WTC11 (cell line): ENCODE data around the gene CDKN2AIP. TPM values are rescaled to one million over a fixed set of nuclear protein-coding genes. Genes with fewer than 3 reads are reported as not detected.

Source experiments
- ARID4B ChIP-seq: sonication (generic); formaldehyde crosslinking; IDR thresholded peaks from 2 replicates; pipeline ENCODE4 v1.8.0; 2023; ENCODE audit warnings: missing genetic modification reagents, mild to moderate bottlenecking, borderline replicate concordance
- ATF2 ChIP-seq: sonication (generic); formaldehyde crosslinking; IDR thresholded peaks from 2 replicates; pipeline ENCODE4 v1.8.1; 2022; ENCODE audit warnings: low read depth, missing genetic modification reagents, borderline replicate concordance
- CTCF ChIP-seq: fragments of 200-600 bp; IDR thresholded peaks from 2 replicates; pipeline ENCODE4 v1.8.0; 2022; ENCODE audit warnings: antibody characterized with exemption
- E2F4 ChIP-seq: sonication (generic); formaldehyde crosslinking; IDR thresholded peaks from 2 replicates; pipeline ENCODE4 v1.8.1; 2022; ENCODE audit warnings: low read depth, mild to moderate bottlenecking, moderate library complexity, missing genetic modification reagents, borderline replicate concordance
- E2F5 ChIP-seq: sonication (generic); formaldehyde crosslinking; IDR thresholded peaks from 2 replicates; pipeline ENCODE4 v1.8.1; 2022; ENCODE audit warnings: mild to moderate bottlenecking, moderate library complexity, missing genetic modification reagents
- ELF4 ChIP-seq: sonication (generic); formaldehyde crosslinking; IDR thresholded peaks from 2 replicates; pipeline ENCODE4 v1.8.1; 2022; ENCODE audit warnings: low read depth, mild to moderate bottlenecking, moderate library complexity, missing genetic modification reagents
- ESRRA ChIP-seq: sonication (generic); formaldehyde crosslinking; IDR thresholded peaks from 2 replicates; pipeline ENCODE4 v1.8.1; 2022; ENCODE audit warnings: mild to moderate bottlenecking, missing genetic modification reagents, borderline replicate concordance
- ETV6 ChIP-seq: sonication (generic); formaldehyde crosslinking; IDR thresholded peaks from 2 replicates; pipeline ENCODE4 v1.8.1; 2022; ENCODE audit warnings: mild to moderate bottlenecking, missing genetic modification reagents
- FOXP1 ChIP-seq: sonication (generic); formaldehyde crosslinking; IDR thresholded peaks from 2 replicates; pipeline ENCODE4 v1.8.0; 2022; ENCODE audit warnings: missing genetic modification reagents, mild to moderate bottlenecking, moderate library complexity, borderline replicate concordance
- HMGXB4 ChIP-seq: sonication (generic); formaldehyde crosslinking; IDR thresholded peaks from 2 replicates; pipeline ENCODE4 v1.8.1; 2023; ENCODE audit warnings: mild to moderate bottlenecking, moderate library complexity, missing genetic modification reagents
- IRF2 ChIP-seq: sonication (generic); formaldehyde crosslinking; IDR thresholded peaks from 2 replicates; pipeline ENCODE4 v1.8.0; 2022; ENCODE audit warnings: low read depth, missing genetic modification reagents, borderline replicate concordance
- JAZF1 ChIP-seq: fragments of 250-450 bp; sonication (Bioruptor Pico); IDR thresholded peaks from 2 replicates; pipeline ENCODE4 v1.9.0; 2021; ENCODE audit warnings: moderate library complexity, mild to moderate bottlenecking, inconsistent platforms
- OVOL2 ChIP-seq: fragments of 250-450 bp; sonication (Bioruptor Pico); IDR thresholded peaks from 2 replicates; pipeline ENCODE4 v1.9.0; 2021; ENCODE audit warnings: mild to moderate bottlenecking, borderline replicate concordance
- SMAD4 ChIP-seq: sonication (generic); formaldehyde crosslinking; IDR thresholded peaks from 2 replicates; pipeline ENCODE4 v1.8.0; 2022; ENCODE audit warnings: mild to moderate bottlenecking, missing genetic modification reagents
- TEAD1 ChIP-seq: sonication (generic); formaldehyde crosslinking; IDR thresholded peaks from 2 replicates; pipeline ENCODE4 v1.8.0; 2022; ENCODE audit warnings: mild to moderate bottlenecking, missing genetic modification reagents
- ZBTB43 ChIP-seq: sonication (generic); formaldehyde crosslinking; IDR thresholded peaks from 2 replicates; pipeline ENCODE4 v1.8.1; 2023; ENCODE audit warnings: mild to moderate bottlenecking, missing genetic modification reagents
- ZNF263 ChIP-seq: sonication (generic); formaldehyde crosslinking; IDR thresholded peaks from 2 replicates; pipeline ENCODE4 v1.8.1; 2022; ENCODE audit warnings: low read depth, mild to moderate bottlenecking, moderate library complexity, missing genetic modification reagents
- ZNF317 ChIP-seq: sonication (generic); formaldehyde crosslinking; IDR thresholded peaks from 2 replicates; pipeline ENCODE4 v1.8.1; 2023; ENCODE audit warnings: low read depth, mild to moderate bottlenecking, moderate library complexity, missing genetic modification reagents, borderline replicate concordance
- ZNF532 ChIP-seq: fragments of 250-450 bp; sonication (Bioruptor Pico); IDR thresholded peaks from 2 replicates; pipeline ENCODE4 v1.9.0; 2021; ENCODE audit warnings: mild to moderate bottlenecking, borderline replicate concordance
- total RNA-seq: library from RNA; stranded (reverse); gene quantifications from 3 replicates; pipeline ENCODE4 v1.2.3, GENCODE V29; 2021

Gene CDKN2AIP
- total RNA-seq, 1 experiment from 2014 or later, result 13.7 TPM

GRCh38 chr4:183444214-183445096, at the start of gene CDKN2AIP (continued):
- TF ChIP-seq ZNF317 (CRISPR knock-in tag), result peak; percentile 13; the same call in 1 of the 2 replicates
- no peak for TF ChIP-seq ESRRA (CRISPR knock-in tag)
- peak; percentile 90 for TF ChIP-seq ARID4B (CRISPR knock-in tag)
- peak; percentile 23; the same call in 1 of the 2 replicates for TF ChIP-seq ELF4 (CRISPR knock-in tag)
- TF ChIP-seq ZBTB43 (CRISPR knock-in tag), result peak; percentile 51; the same call in 1 of the 2 replicates
- no peak for TF ChIP-seq CTCF
- no peak for TF ChIP-seq SMAD4 (CRISPR knock-in tag)
- peak; percentile 42; the same call in 1 of the 2 replicates for TF ChIP-seq ETV6 (CRISPR knock-in tag)
- peak; percentile 68; the same call in 1 of the 2 replicates for TF ChIP-seq E2F5 (CRISPR knock-in tag)
- TF ChIP-seq JAZF1, result no peak
- TF ChIP-seq ATF2 (CRISPR knock-in tag), result no peak
- TF ChIP-seq E2F4 (CRISPR knock-in tag), result peak; percentile 77; the same call in 1 of the 2 replicates
- no peak; the same call in 1 of the 2 replicates for TF ChIP-seq ZNF263
- no peak; the same call in 1 of the 2 replicates for TF ChIP-seq TEAD1 (CRISPR knock-in tag)
- TF ChIP-seq IRF2 (CRISPR knock-in tag), result no peak
- TF ChIP-seq HMGXB4 (CRISPR knock-in tag), result peak; percentile 97; the same call in 1 of the 2 replicates
- TF ChIP-seq ZNF532 (CRISPR knock-in tag), result no peak
- peak; percentile 52 for TF ChIP-seq FOXP1
- no peak for TF ChIP-seq OVOL2 (CRISPR knock-in tag)
